Stomach (tissue), 9 donors: Measurements from ENCODE around the gene ZNF513. TPM values are rescaled to one million over a fixed set of nuclear protein-coding genes. Genes with fewer than 3 reads are reported as not detected.

ENCODE experiments used
- DNase-seq, 2 donors: peaks; one replicate each; pipeline versions ENCODE4 v3.0.0 to v3.0.0-alpha.2; 2013 to 2019
- H3K27ac ChIP-seq, 5 donors: fragments of 200-600 bp in 4 of 5; sonication (generic) in 4 of 5; one replicate each; pipeline ENCODE4 v1.5.1; 2013 to 2019; ENCODE audit warnings: mild to moderate bottlenecking in 1 of 5, moderate library complexity in 1 of 5
- H3K27me3 ChIP-seq, 3 donors: fragments of 200-600 bp; sonication (generic); one replicate each; pipeline ENCODE4 v1.5.1; 2017 to 2019; ENCODE audit warnings: mixed run types in 1 of 3
- H3K36me3 ChIP-seq, 4 donors: fragments of 200-600 bp; sonication (generic); 1 replicate in 3 of 4; 2 replicates in 1 of 4; pipeline ENCODE4 v1.5.1; 2016 to 2019
- H3K4me1 ChIP-seq, 4 donors: fragments of 200-600 bp; sonication (generic); one replicate each; pipeline ENCODE4 v1.5.1; 2016 to 2019
- H3K4me3 ChIP-seq, 4 donors: fragments of 200-600 bp; sonication (generic) in 3 of 4; one replicate each; pipeline ENCODE4 v1.5.1; 2016 to 2019; ENCODE audit warnings: mild to moderate bottlenecking in 1 of 4
- H3K9me3 ChIP-seq, 4 donors: fragments of 200-600 bp; sonication (generic); one replicate each; pipeline ENCODE4 v1.5.1; 2016 to 2019
- EP300 ChIP-seq: sonication (generic); formaldehyde crosslinking; IDR thresholded peaks from one replicate; pipeline ENCODE4 v1.6.1; 2017; ENCODE audit warnings: antibody characterized with exemption
- POLR2A ChIP-seq, 4 donors: fragments of 450-650 bp; IDR thresholded peaks; one replicate each; pipeline ENCODE4 v1.6.1; 2016; ENCODE audit warnings: antibody characterized with exemption in 4 of 4, control low read depth in 2 of 4, mild to moderate bottlenecking in 1 of 4, moderate library complexity in 1 of 4
- POLR2AphosphoS5 ChIP-seq, 3 donors: sonication (generic); formaldehyde crosslinking; IDR thresholded peaks; one replicate each; pipeline ENCODE4 v1.6.1; 2016; ENCODE audit warnings: antibody characterized with exemption in 3 of 3
- WGBS, 5 donors: extraction: QIAGEN DNeasy Blood & Tissue Kit in 3 of 5; methylation state at CpG; one replicate each; pipeline versions ENCODE4 v1.1.5 to v1.1.7; 2013 to 2018; 5-methylcytosine and 5-hydroxymethylcytosine counted together
- intact Hi-C: fragments of 100-400 bp; cut with DNase I; formaldehyde crosslinking; loops from one replicate; pipeline ENCODE4 v1.15.1; 2023; ENCODE audit warnings: low total_unique reads
- polyA plus RNA-seq, 3 donors: library from polyadenylated mRNA; stranded (reverse); fragments of 200-250 nt; gene quantifications; one replicate each; pipeline ENCODE4 v1.2.3, GENCODE V29; 2013
- total RNA-seq, 5 donors: library from RNA; depleted of rRNA; stranded (reverse); fragments of >200 nt; gene quantifications; one replicate each; pipeline versions ENCODE4 v1.1.0 to v1.2.3, GENCODE V29; 2014 to 2016
- TF ChIP-seq, protein P1 (sequence below), 7 experiments: fragments of 450-650 bp in 4 of 7; fragments of 200-600 bp in 3 of 7; sonication (generic) in 3 of 7; IDR thresholded peaks; one replicate each; pipeline ENCODE4 v1.5.1; 2016 to 2019; ENCODE audit warnings: antibody characterized with exemption in 7 of 7, control low read depth in 2 of 7, mild to moderate bottlenecking in 1 of 7
- donor health status: healthy with polysubstance abuse.
- donor health status: Bipolar disorder and iron deficiency.
- donor health status: healthy.

ZNF513 gene
- total and polyA plus RNA-seq, 8 donors: 10.3 to 58.9 (median 17.3) TPM

DNA sequence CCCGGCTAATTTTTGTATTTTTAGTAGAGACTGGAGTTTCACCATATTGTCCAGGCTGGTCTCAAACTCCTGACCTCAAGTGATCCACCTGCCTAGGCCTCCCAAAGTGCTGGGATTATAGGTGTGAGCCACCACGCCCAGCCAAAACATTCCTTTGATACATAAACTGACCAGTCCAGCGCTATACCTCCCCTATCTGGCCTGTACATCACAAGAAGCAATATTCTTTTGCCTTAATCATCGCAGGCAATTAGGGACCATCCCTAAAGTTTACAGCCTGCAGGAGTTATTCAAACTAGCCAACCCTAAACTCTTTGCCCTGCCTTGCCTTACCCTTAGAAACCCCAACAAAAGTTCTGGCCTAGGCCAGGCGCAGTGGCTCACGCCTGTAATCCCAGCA is 35.6 kb upstream of the ZNF513 start:
- Histone ChIP-seq H3K4me1 (no peaks in the 10 kb centered on the region), H3K27me3 (no peaks in the 10 kb centered on the region), H3K27ac (no peak overlapping the region), H3K4me3 (no peak overlapping the region), H3K36me3 (no peaks in the 10 kb centered on the region), H3K9me3 (no peaks in the 10 kb centered on the region)
- intact Hi-C loops: no loop called here
- WGBS, 5 donors: 92 to 96% (median 93%) methylated on average over 6 of the region's 6 CpGs
- DNase-seq: no peak
- TF ChIP-seq POLR2AphosphoS5 (IDR thresholded peaks at IDR 0.05): no peak
- TF ChIP-seq EP300: no peak
- TF ChIP-seq, protein P1, sequence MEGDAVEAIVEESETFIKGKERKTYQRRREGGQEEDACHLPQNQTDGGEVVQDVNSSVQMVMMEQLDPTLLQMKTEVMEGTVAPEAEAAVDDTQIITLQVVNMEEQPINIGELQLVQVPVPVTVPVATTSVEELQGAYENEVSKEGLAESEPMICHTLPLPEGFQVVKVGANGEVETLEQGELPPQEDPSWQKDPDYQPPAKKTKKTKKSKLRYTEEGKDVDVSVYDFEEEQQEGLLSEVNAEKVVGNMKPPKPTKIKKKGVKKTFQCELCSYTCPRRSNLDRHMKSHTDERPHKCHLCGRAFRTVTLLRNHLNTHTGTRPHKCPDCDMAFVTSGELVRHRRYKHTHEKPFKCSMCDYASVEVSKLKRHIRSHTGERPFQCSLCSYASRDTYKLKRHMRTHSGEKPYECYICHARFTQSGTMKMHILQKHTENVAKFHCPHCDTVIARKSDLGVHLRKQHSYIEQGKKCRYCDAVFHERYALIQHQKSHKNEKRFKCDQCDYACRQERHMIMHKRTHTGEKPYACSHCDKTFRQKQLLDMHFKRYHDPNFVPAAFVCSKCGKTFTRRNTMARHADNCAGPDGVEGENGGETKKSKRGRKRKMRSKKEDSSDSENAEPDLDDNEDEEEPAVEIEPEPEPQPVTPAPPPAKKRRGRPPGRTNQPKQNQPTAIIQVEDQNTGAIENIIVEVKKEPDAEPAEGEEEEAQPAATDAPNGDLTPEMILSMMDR (IDR thresholded peaks at IDR 0.05): no peak
- no peak for TF ChIP-seq POLR2A (IDR thresholded peaks at IDR 0.05)

DNA sequence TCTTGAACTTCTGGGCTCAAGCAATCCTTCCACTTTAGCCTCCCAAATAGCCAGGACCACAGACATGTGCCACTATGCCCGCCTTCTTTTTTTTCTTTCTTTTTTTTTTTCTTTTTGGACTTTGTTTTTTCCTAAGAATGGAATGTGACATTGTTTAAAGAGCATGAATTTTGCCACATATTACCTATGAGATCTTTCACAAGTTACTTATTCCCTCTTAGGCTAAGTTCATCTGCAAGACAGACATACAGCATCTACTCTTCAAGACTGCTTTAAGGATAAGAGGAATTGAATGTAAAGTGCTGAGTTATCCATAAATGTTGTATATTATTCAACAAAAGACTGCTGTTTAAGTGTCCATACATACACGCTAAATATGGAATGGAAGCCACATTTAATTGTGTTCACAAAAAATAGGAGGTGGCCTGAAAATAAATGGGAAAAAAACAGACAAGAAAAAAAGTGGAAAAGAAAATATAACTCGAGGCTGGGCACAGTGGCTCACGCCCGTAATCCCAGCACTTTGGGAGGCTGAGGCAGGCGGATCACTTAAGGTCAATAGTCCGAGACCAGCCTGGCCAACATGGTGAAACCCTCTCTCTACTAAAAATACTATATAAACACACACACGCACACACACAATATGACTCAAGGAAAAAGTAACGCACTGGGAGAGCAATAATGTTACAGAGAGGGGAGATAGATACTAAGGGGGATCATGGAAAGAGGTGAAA is 32.1 kb upstream of the ZNF513 start:
- H3K4me3 ChIP-seq: no peak overlapping the region
- no peaks in the 10 kb centered on the region for H3K9me3 ChIP-seq
- no peak overlapping the region for H3K27ac ChIP-seq
- no peak for DNase-seq
- TF ChIP-seq EP300 (no peak), POLR2AphosphoS5 (IDR thresholded peaks at IDR 0.05) (no peak), POLR2A (IDR thresholded peaks at IDR 0.05) (no peak)
- H3K36me3 ChIP-seq: no peaks in the 10 kb centered on the region
- peaks cover 3 to 19% (median 18%) of the 10 kb centered on the region in 4 donors for H3K4me1 ChIP-seq
- no peaks in the 10 kb centered on the region for H3K27me3 ChIP-seq
- intact Hi-C loops: no loop called here
- WGBS, 5 donors: 82 to 86% (median 84%) methylated on average over 9 of the region's 9 CpGs

DNA sequence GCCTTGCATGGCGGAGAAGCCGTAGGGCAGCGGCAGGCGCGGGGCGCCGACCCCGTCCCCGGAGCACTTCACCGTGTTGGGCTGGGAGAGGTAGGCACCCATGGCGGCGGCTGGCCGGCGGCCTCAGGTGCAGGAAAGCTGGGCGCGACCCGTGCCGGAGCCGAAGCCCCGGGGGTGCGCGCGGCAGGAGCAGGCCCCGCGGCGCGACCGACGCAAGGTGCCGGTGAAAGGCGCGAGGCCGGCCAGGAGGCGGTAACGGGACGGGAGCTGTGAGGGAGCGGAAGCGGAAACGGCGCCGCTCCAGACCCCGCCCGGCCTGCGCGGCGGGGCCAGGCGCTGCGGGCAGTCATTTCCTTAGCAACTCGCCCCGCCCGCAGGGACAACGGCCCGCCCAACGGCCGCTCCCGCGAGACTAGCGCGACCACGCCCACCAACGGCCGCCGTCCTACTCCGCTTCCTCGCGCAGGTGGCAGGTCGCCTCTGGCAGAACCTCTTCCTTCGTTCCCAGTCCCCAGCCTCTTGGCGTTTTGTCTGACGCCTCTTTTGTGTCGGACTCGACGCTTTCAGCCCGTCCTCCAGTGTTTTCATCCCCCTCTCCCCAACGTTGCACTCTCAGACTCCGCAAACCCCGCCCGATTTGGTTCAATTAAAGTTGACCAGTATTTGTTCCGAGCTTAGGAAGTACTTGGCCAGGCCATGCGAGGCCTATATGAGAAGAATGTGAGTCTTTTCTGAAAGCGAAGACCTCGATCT is 29.0 kb upstream of the ZNF513 start, which contains the start of gene PPM1G:
TSS of gene PPM1G (minus strand) at position 271 of the 753 bp plus-strand sequence. CDS start at position 102, 169 bp downstream.
- Histone ChIP-seq H3K27ac (peak within 1 kb of the TSS; percentile 85 to 93 (median 91)), H3K36me3 (peaks cover 5 to 9% (median 9%) of the 10 kb centered on the region in 4 donors), H3K27me3 (no peaks in the 10 kb centered on the region), H3K4me3 (peak within 1 kb of the TSS; percentile 92 to 100 (median 97)), H3K9me3 (no peaks in the 10 kb centered on the region), H3K4me1 (peaks cover 13 to 42% (median 36%) of the 10 kb centered on the region in 4 donors)
- TF ChIP-seq EP300 (no peak), POLR2AphosphoS5 (IDR thresholded peaks at IDR 0.05) (peak; percentile 1 to 91 (median 84)), POLR2A (IDR thresholded peaks at IDR 0.05) (peak in 1 of 4 donors; percentile 11)
- TF ChIP-seq, protein P1 (IDR thresholded peaks at IDR 0.05): peak in 1 of 7 experiments; percentile 8
- WGBS, 5 donors: 1% methylated on average over 29 to 82 of the region's 82 CpGs
- intact Hi-C loops: no loop called here
- DNase-seq: peak; percentile 97 to 99

DNA sequence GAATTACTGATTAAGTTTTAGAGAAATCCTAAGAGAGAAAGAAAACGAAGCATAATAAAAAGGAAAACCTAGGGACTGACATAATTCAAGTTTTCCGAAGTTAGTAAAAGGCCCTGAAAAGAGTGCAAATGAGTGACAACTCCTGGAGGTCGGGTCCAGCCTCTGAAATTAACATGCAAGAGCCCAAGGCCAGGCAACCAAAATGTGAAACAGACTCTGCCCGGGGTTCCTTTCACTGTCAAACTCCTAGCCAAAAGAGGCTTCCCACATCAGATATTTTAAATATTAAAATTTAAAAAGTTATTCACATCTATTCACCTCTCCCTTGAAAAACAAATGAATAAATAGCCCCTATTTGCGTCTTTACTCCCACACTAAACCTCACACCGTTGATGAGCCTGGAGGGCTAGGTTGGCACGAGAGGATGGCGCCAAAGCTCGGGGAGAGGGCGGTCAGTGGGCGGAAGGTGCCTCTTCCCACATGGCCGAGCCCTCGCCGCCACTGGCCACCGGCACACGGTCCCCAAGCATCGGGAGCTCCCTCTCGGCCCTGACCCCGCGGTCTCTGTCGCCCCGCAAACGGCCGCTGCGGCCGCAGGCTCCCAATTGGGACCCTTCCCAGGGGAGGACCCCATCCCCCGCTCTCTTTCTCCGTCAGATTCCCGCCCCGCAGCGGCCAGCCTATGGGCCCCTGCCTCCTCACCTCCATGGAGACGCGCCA is 28.2 kb upstream of the ZNF513 start:
- peak in 1 of 2 donors; percentile 15 for DNase-seq
- no peaks in the 10 kb centered on the region for H3K27me3 ChIP-seq
- peaks cover 5 to 16% (median 12%) of the 10 kb centered on the region in 4 donors for H3K36me3 ChIP-seq
- WGBS, 5 donors: 0 to 2% (median 0%) methylated on average over 19 to 33 of the region's 33 CpGs
- intact Hi-C loops: no loop called here
- peak overlapping the region; percentile 85 to 93 (median 90) for H3K27ac ChIP-seq
- peaks cover 13 to 44% (median 36%) of the 10 kb centered on the region in 4 donors for H3K4me1 ChIP-seq
- no peaks in the 10 kb centered on the region for H3K9me3 ChIP-seq
- TF ChIP-seq, protein P1 (IDR thresholded peaks at IDR 0.05): no peak
- no peak for TF ChIP-seq POLR2A (IDR thresholded peaks at IDR 0.05)
- TF ChIP-seq EP300: no peak
- no peak for TF ChIP-seq POLR2AphosphoS5 (IDR thresholded peaks at IDR 0.05)
- H3K4me3 ChIP-seq: peak overlapping the region; percentile 92 to 100 (median 97)
